NCI-H460 (cell line): Measurements from ENCODE around the gene ELL2. TPM values are rescaled to one million over a fixed set of nuclear protein-coding genes. Genes with fewer than 3 reads are reported as not detected.
"Not testable (repeated sequence)": the region's sequence is repeated elsewhere in the genome, so short reads cannot be mapped to it uniquely, and the experiment has no call there.

Experiments used
- DNase-seq: peaks from one replicate; pipeline ENCODE4 v3.0.0-alpha.2; 2016; ENCODE audit warnings: low read depth; ENCODE audit errors: extremely low read depth
- total RNA-seq: library from RNA; depleted of rRNA; stranded (reverse); fragments of >200 nt; shearing (Covaris generic); gene quantifications from 2 replicates; pipeline ENCODE4 v1.2.3, GENCODE V29; 2014

ELL2 gene
- total RNA-seq, 1 experiment from 2014 or later: 92.3 TPM

DNA sequence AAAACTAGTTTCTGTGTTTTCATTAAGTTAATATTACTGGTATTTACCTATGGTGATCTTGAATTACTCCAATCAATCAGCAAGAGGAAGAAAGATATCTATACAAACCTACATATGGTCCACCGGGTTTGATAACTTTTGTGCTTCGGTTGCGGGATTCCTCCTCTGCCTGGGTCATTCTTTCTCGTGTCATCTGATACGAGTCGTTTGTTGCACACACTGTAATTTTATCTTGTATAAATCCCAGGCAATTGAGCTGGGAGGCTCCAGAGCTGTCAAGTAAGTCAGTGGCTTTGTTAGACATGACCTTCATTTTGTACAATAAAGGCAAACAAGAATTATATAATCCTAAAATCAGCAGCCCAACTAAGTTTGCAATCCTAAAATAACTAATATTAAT is 48.0 kb downstream of the ELL2 start:
- no peak for DNase-seq

DNA sequence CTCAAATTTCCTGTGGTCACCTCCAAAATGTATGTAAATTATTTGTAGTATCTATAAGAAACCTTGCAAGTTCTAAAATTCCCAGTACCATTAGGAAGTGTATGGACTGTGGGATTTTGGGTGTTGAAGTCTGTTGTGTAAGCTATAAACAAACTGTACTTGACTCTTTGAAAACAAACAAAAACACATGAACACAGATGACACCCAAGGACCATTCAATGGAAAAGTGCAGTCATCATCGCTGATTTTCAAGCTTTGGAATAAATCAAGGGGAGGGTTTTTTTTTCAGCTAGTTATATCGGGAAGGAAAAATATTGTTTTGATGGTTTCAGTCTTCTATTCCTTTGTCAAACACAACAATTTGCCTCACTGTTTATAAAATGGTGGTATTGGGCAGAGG is 49.6 kb downstream of the ELL2 start:
- no peak for DNase-seq

DNA sequence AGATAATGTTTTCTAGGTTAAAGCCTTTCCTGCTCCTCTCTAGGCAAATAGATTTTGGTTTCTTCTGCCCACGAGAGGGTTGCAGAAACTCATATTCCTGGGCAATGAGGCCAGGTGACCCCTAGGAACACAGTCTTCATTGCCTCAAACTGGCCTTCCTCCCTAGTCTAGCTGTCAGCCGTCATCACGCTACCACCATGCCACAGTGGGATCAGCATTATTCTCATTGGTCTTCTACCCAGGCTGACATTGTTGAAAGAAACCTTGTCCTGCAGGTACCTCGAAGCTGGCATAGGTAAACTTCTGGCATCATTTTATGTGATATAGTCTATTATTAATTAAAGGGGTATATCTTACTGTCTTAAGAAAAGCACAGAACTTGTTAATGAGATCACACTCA is 51.1 kb downstream of the ELL2 start:
- no peak for DNase-seq

DNA sequence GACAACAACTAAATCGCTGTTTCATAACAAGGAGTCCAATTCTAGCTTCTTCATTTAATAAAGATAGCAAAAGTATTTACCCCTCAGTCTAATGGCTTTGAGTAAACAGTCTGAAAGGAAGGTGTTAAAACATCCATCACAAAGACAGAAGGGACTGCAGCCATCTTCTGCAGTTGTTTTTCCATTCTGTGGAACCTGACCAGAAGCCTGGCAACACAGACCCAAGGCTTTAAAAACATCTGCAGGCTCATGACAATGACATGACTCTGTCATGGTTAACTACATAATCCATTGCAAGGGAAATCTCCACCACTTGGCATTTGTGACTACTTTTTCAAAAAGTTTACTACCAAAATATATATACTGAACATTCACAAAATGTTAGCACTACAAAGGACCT is 51.9 kb downstream of the ELL2 start:
- no peak for DNase-seq

DNA sequence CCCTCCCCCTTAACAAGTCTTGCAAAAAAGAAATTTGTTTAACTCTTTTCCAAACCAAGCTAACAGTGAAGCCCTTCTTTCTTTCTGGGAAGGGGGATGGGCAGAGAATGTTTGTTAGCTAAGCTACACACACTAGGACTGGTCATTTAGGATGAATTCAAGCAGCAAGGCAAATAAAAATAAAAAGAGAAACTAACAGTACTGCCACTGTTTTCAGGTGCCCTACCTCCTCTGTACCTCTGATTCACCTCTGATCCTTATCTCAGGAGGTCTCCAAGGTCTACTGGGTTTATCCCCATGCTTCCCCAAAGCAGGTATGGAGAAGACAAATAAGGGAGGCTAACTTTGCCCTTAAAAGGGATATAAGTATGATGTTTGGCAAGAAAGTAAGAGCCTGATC is 52.9 kb downstream of the ELL2 start:
- DNase-seq: no peak

DNA sequence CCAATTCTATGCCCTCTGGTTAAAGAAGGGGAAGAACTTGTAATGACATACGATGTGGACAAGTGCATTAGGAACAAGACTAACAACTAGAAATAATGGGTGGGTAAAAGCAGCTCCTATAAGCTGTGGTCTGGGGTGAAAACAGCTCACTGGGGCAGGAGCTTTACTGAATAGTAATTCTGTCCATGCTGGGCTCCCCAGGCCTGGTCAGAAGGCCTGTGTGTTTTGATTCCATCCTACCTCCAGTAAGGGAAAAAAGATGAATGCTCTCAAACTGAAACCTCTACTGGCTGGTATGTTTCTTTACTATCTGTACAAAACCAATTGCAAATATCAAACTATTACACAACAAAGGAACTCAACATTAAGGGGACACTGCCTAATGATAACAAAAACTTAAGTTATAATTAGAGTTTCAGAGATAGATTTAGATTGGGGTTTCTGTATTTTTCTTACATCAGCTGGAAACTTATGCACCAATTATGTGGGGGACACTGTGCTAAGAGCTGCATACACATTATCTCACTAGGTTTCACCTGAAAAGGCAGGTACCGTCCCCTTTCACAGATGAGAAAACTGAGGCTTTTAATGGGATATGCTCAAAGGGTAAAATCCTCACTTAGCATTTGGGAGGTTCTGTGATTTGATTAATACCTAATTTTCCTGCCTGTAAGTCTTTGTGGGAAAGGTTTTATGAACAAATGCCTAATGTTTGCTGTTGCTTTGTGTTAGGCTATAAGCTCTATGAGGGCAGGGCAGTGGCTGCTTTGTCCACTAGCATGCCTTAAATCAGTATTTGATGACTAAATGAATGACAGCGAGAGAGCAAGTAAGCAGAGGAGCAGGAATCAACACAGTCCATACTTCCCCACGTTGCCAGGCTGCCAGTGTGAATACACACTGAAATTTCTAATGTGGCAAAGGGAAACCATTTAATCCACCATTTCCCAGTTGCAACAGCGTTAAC is 53.6 kb downstream of the ELL2 start:
- no peak for DNase-seq

DNA sequence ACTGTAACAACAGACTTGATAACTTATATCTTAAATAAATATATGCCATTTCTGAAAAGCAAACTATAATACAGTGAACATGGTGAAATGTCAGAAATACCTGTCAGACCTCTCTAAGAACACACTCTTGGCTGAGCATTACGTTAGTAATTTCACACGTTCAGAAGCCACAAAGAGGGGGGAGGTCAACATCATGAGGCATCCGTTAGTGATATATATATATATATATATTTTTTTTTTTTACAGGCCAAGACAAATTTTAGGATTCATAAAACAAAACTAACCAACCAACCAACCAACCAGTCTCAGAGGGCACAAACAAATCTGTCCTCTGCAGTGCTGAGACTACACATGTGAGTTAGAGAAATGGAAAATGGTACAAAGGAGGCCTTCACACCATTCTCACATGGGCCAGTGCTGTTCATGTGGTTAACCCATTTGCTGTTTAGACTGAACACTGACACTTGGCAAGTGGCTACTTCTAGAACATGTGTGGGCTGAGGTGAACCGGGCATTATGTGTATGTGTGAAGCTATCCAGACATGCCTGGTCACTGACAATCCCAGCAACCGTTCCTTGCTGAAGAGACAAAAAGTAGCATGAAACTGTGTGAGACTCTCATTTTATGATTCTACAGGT is 54.5 kb downstream of the ELL2 start:
- no peak for DNase-seq

DNA sequence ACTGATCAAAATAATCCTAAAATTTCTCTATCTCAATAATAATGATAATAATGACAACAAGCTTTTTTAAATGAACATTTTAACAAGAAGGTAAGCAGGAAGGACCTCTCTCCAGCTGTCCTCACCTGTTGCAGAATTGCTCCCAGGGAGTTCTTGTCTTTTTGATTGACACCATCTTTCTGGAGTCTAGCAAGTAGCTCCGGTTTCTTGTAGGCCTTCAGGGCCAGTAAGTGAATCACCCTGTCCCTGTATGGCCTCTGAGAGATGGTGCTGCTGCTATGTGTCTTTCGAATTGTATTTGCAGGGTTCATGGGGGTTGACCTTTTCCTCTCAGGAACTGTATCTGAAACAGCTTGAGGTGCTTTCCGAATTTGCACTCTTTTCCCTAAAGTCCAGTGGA is 55.3 kb downstream of the ELL2 start:
- DNase-seq: not testable (repeated sequence)

DNA sequence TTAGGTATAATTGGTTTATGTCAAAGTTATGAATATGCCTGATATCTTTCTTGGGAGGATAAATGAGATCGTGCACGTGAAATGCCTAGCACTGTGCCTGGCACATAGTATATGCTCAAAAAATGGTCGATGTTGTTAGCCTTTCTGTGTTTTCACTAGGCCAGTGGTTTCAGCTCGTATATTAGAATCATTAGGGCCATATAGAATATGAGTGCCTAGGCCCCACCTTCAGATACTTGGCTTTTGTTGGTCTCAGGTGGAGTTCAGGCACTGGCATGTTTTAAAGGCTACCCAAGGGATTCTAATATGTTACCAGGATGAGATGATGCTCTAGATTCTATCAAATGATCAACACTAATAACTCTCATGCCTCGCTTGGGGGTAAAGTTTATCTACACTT is 56.8 kb downstream of the ELL2 start:
- no peak for DNase-seq

DNA sequence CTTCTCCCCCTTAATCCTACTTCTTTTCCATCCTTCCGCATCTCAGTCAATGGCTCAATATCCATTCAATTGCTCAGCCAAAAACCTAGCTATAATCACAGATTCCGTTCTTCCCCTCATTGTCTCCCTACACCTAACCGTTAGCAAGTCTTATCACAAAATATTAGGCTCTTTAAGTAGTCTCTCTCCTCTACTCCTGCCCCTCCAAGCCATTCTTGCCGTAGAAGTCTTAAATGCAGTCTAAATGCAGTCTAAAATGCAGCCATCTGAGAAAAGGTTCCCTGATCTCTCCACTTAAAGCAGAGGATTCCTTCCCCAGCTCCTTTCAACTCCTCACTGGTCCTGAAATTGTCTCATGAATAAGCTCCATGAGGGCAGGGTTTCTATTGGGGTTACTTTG is 57.8 kb downstream of the ELL2 start:
- no peak for DNase-seq

DNA sequence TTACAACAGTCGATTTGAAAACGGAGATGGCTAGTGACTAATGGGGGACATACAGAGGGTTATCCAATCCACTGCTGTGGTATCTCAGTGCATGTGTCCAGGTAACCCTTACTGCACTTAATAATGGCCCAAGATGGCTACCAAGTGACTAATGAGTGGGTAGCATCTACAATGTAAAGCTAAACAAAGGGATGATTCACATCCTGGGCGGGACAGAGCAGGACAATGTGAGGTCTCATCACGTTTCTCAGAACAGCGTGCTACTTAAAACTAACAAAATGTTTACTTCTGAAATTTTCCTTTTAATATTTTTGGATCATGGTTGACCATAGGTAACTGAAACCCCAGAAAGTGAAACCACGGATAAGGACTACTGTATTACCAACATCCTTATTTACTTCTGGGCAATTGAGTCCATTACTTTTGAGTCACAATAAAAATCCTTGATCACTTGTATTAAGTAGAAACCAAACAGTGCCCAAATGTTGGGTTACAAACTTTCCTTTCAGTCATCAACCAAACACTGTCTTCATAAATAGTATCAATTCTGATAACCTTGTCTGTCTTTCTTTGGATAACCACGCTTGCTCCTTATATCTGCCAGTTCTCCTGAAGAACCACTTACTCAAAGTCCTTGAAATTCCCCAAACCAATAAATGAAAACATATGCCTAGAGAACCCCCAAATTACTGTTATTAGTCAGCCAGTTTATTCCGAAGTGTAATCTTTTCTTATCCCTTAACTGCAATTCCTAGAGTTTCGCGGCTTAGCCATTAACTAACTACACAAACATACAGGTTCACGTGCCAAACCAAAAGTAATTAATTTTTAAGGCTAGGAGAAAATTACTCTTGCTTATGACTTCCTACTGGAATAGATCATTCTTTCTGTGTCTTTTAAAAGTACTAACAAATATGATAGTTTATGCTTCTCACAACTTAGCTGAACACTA is 59.7 kb downstream of the ELL2 start:
- peak; percentile 38 for DNase-seq

DNA sequence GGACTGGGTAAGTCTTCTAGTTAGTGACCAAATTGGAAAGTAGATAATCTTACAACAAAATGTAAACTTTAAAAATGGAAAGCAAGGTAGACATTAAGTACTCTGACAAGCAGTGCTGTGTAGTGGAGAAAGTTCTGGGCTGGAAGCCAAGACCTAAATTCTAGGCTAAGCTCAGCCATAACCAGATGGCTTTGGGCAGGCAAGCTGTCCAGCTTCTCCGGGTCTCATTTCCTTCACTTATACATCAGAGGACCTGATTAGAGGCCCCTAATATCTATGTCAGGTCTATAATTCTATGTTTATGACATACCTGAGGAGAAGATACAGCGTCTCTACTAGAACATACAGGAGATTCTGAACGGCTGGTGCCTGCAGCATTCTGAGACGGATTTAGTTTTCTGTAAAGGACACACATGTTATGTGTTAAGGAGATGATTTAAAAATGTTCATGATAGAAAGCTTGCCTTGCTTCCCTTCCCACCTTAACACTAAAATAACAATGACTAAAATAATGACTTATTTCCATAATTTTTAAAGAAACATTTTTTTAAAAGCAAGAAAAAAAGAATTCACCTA is 61.2 kb downstream of the ELL2 start:
- DNase-seq: no peak

DNA sequence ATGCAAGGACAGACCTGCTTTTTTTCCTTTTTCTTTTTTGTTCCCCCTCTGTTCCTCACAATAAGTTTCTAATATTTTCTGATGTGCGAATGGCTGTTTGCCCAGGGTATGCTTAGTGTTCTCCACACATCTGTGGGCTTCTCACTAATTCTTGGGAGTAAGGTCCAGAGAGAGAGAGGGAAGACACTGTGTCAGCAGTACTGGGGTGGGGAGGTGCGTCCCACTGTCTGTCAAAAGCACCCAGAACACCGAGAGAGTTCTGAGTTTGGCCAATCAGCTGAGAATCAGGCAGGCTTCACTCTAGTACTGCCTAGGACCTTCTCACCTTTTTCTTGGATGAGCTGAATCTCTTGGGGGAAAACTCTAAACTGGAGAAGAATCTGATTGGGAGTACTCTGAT is 61.8 kb downstream of the ELL2 start:
- DNase-seq: no peak

DNA sequence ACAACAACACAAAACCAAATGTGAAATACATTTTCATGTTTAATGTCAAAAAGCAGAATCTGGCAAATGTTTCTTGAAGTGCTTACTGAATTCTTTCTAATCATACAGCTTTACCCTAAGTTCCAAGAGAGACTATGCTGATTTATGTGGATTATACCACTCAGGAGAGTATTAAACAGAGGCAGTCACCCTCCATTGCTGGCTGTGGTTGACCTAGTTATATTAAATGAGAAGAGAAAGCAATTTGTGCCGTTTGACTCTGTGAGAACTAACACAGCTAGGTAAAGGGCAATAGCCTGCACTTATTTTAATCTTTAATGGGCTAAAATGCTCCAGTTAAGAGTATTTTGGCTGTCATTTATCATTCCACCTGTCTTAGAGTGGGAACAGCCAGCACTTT is 62.6 kb downstream of the ELL2 start:
- no peak for DNase-seq

DNA sequence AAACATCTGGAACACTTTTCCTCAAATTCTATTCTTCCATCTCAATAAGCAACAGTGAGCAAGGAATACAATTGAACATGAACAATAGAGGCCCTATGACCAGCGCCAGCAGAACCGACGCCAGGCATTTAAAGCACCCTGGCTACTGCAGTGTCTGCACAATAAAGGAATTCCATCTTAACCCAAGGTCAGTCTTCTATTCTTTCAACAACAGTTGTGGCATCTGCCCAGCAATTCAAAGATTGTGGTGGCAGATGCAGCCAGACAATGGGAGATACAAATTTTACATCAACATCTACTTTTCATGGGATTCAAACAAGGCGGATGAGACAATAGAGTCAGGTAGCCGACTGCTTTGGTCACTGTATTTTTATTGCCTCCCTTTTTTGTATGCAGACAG is 65.9 kb downstream of the ELL2 start:
- no peak for DNase-seq

DNA sequence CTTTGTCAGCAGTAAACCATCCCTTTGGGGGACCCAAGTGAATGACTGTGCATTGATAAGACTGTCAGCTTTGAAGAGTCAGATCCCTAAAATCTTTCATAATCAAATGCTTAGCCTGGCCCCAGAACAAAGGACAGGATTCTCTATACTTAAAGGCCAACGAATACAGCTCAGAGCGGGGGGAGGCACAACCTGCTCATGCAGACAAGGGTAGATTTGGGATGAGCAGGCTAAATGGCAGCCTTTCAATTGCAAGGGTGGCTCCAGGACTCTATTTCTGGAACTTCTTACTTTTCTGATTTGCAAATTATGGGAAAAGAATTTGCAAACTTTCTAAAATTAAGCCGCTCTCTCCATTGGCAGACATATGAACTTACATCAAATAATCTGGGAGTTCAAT is 66.4 kb downstream of the ELL2 start:
- no peak for DNase-seq

DNA sequence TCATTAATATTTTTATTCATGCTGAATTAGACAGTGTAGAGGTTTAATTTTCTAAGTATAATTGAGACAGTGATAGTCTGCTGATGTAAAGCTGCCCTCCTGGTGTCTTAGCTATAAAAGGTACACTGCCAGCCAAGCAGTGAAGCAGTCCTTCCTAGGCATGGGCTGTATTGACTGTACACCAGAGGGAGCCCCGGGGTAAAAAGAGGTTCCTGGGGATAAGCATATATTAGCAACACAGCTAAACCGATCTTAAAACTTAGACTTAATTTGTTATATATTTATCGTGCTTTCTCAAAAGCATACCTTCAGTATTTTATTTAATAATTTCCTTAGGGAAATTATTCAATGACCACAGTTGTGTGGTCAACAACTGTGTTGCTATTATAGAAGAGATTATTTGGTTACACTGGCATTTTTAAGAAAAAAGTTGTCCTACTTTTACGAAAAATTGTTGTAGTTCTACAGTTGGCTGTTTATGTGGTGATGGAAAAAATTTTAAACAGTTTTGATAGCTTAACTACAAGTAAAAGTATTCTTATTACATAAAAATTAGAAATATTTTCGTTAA is 68.8 kb downstream of the ELL2 start:
- DNase-seq: peak; percentile 46

DNA sequence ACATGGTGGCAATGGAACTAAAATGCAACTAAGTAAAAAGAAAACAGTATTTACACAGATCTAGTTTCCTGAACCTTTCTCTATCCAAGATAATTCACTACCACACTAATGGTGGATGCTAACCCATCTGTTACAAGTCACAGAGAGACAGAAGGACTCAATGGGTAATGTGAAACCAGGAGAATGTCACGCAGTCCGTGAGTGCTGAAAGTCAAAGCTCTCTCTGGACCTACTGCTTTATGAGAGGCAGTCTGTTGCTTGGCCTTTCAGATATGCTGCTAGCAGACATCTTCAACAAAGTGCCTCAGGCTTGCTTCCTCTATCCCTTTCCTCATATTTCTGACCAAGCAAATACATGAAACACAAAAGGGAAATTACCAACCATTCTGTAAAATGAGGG is 70.2 kb downstream of the ELL2 start:
- no peak for DNase-seq

DNA sequence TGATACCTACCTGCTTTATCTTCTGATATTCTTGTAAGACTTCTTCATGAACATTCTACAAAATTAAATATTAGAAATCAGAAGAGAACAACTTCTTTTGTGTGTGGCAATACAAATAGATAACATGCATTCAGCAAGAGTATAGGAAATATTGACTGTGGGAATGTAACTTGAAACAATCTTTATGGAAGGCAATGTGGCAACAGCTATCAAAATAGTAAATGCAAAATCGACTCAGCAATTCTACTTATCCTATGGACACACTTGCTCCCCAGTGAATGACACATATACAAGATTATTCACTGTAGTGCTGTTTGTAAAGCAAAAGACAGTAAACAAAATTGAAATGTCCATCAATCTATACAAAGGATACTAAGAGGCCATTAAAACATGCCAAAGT is 72.6 kb downstream of the ELL2 start:
- no peak for DNase-seq

DNA sequence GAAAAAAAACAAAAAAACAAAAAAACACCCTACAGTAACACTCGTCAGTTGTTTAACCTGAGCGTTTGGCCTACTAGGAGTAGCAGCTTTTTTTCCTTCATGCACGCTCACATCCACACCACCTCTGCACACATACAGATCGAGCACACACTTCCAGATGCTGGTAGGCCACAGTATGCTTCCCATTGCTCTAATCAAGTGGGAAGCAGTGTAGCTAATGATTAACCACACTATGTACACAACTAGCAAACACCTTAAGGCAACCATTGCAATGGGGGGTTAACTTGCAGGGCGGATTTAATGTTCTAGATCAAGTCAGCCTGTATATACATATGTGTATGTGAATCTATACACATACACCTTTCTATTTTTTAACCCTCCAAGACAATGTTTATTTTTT is 73.7 kb downstream of the ELL2 start:
- no peak for DNase-seq
